ENCODE data around the gene TNRC6C.

DNA sequence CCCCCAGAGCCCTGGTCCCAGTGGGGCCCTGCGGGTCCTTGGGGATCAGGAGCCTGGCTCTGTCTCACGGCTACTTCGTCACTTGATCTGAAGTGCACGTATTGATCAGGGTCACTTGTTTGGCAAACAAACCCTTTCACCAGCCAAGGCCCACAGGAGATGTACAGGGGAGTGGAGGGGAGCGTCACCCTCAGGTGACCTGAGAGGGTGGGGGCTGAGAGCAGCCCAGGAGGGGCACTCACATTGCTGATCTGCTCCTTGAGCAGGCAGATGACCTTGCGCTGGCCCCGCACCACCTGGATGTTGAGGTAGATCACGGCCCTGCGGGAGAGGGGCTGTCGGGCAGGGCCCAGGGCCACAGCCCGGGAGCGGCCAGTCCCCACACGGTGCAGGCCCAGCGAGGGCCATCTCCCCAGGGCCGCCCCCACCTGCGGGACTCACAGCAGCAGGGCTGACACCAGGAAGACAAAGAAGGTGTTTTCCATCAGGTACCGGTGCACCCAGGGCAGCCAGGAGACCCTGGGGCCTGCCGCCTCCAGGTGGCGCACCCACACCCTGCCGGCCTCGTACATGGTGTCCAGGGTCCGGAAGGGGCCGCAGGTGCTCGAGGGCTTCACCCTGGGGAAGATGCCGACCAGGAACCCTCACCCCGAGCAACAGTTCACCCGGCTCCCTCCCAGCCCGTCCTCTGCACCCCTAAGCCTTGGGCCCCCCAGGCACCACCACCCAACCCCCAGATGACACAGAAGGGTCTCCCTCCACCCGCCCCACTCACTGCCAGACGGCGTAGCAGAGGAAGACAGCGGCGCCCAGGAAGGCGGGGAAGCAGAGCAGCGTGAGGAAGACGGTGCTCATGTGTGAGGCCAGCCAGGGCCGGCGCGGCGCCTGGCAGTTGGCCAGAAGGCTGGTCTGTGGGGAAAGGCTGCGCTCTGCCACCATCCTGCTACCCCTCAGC is 158.8 kb downstream of the TNRC6C start:
- TF ChIP-seq, protein P1, sequence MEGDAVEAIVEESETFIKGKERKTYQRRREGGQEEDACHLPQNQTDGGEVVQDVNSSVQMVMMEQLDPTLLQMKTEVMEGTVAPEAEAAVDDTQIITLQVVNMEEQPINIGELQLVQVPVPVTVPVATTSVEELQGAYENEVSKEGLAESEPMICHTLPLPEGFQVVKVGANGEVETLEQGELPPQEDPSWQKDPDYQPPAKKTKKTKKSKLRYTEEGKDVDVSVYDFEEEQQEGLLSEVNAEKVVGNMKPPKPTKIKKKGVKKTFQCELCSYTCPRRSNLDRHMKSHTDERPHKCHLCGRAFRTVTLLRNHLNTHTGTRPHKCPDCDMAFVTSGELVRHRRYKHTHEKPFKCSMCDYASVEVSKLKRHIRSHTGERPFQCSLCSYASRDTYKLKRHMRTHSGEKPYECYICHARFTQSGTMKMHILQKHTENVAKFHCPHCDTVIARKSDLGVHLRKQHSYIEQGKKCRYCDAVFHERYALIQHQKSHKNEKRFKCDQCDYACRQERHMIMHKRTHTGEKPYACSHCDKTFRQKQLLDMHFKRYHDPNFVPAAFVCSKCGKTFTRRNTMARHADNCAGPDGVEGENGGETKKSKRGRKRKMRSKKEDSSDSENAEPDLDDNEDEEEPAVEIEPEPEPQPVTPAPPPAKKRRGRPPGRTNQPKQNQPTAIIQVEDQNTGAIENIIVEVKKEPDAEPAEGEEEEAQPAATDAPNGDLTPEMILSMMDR (IDR thresholded peaks at IDR 0.05 in 8 of 11, conservative IDR thresholded peaks at IDR 0.05 in 3 of 11): peak in 6 of 11 experiments; percentile 14 to 59 (median 42)
- no peak for TF ChIP-seq POLR2A (IDR thresholded peaks at IDR 0.05)

All from spleen (tissue), 7 donors.